Hepatocyte (in vitro differentiated cells): ENCODE results near the gene KIAA1755. TPM values are rescaled to one million over a fixed set of nuclear protein-coding genes. Genes with fewer than 3 reads are reported as not detected.

Source experiments
- DNase-seq: peaks from one replicate; pipeline ENCODE4 v3.0.0-alpha.2; 2016; ENCODE audit warnings: low spot score
- H2AFZ ChIP-seq: fragments of 200-600 bp; sonication (generic); 2 replicates; pipeline ENCODE4 v1.6.0; 2016; ENCODE audit warnings: antibody characterized with exemption, mild to moderate bottlenecking
- H3K27ac ChIP-seq: fragments of 200-600 bp; sonication (generic); 2 replicates; pipeline ENCODE4 v1.5.1; 2016; ENCODE audit warnings: mild to moderate bottlenecking
- H3K27me3 ChIP-seq: fragments of 200-600 bp; sonication (generic); 2 replicates; pipeline ENCODE4 v1.6.1; 2016
- H3K36me3 ChIP-seq: fragments of 200-600 bp; sonication (generic); replicated peaks from 2 replicates; pipeline ENCODE4 v1.5.1; 2016; ENCODE audit warnings: low read depth; ENCODE audit not compliant: insufficient read depth
- H3K4me1 ChIP-seq: fragments of 200-600 bp; sonication (generic); 2 replicates; pipeline ENCODE4 v1.5.1; 2016; ENCODE audit warnings: mild to moderate bottlenecking, moderate library complexity; ENCODE audit not compliant: insufficient read depth
- H3K4me2 ChIP-seq: fragments of 200-600 bp; sonication (generic); 2 replicates; pipeline ENCODE4 v1.6.0; 2016
- H3K4me3 ChIP-seq: fragments of 200-600 bp; sonication (generic); 2 replicates; pipeline ENCODE4 v1.5.1; 2016; ENCODE audit warnings: mild to moderate bottlenecking
- H3K79me2 ChIP-seq: fragments of 200-600 bp; sonication (generic); 2 replicates; pipeline ENCODE4 v1.6.0; 2017; ENCODE audit warnings: mild to moderate bottlenecking
- H3K9me2 ChIP-seq: fragments of 200-600 bp; sonication (generic); replicated peaks from 2 replicates; pipeline ENCODE4 v1.6.0; 2017; ENCODE audit warnings: mild to moderate bottlenecking; ENCODE audit not compliant: insufficient read depth
- H3K9me3 ChIP-seq: fragments of 200-600 bp; sonication (generic); 2 replicates; pipeline ENCODE4 v1.5.1; 2016; ENCODE audit warnings: low read depth, mild to moderate bottlenecking
- H4K20me1 ChIP-seq: fragments of 200-600 bp; sonication (generic); 2 replicates; pipeline ENCODE4 v1.6.0; 2016; ENCODE audit warnings: mild to moderate bottlenecking; ENCODE audit not compliant: insufficient read depth, poor library complexity, severe bottlenecking
- CTCF ChIP-seq: fragments of 200-600 bp; sonication (generic); IDR thresholded peaks from 2 replicates; pipeline ENCODE4 v1.5.1; 2016; ENCODE audit warnings: antibody characterized with exemption, mild to moderate bottlenecking; ENCODE audit not compliant: poor library complexity
- EZH2 ChIP-seq: fragments of 200-600 bp; sonication (generic); IDR thresholded peaks from 2 replicates; pipeline ENCODE4 v1.6.1; 2016; ENCODE audit warnings: antibody characterized with exemption, mild to moderate bottlenecking, borderline replicate concordance
- EZH2phosphoT487 ChIP-seq: fragments of 200-600 bp; sonication (generic); IDR thresholded peaks from one replicate; pipeline ENCODE4 v1.6.1; 2018; ENCODE audit warnings: antibody characterized with exemption, mild to moderate bottlenecking, low read depth, moderate library complexity; ENCODE audit not compliant: unreplicated experiment, severe bottlenecking
- whole genome bisulfite sequencing: methylation state at CpG from one replicate; pipeline ENCODE4 v1.1.6; 2016; ENCODE audit warnings: low lambda C conversion rate; ENCODE audit errors: missing lambda C conversion rate; 5-methylcytosine and 5-hydroxymethylcytosine counted together
- polyA plus RNA-seq: library from polyadenylated mRNA; unstranded; fragments of >200 nt; fragmentation: Nextera tagmentation; extraction: Ambion mirVana; gene quantifications from 2 replicates; pipeline ENCODE4 v1.2.1, GENCODE V29; 2016
- total RNA-seq: library from RNA; depleted of rRNA; stranded (reverse); fragments of >200 nt; gene quantifications from 2 replicates; pipeline ENCODE4 v1.2.3, GENCODE V29; 2014

The KIAA1755 gene
- total and polyA plus RNA-seq, 2 experiments from 2014 or later = 1.6 to 3.4 TPM

DNA sequence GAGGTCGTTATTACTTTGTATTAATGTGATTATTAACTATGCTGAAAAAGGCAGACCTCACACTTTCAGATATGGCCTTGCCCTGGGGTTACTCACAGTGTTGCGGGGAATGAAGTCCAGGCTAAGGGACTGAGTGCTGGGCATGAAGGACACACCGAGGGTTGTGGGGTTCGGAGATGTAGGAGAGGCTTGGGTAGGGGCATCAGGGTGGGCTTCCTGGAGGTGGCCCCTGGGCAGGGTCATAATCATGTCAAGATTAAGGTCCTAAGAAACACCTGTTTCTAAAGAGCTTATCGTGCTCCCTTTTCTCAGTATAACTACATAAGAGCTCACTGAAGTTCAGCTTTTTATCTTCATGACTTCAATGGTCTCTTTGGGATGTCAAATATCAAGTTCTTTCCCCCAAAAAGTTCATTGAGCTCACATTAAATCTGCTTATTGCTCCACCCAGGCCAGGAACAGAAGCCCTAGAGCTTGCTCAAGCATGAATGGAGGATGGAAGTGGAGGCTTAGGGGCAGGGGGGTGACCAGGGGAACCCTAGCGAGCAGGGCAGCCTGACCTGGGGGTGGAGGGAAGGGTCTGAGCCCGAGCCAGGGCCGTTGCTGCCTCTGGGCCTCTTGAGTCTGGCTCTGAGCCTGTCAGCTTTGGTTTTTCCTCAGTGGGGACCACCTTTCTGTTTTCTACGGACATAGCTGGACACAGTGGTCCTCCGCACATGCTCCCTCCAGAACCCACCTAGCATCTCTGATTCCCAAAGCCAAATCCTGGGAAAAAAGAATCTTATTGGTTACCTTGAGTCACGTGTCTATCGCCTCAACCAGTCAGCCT lies 58.2 kb downstream of the KIAA1755 start:
- 91% methylated on average over 12 of the region's 12 CpGs for WGBS
- no peak overlapping the region for H2AFZ ChIP-seq

GRCh38 chr20:38201356-38201755 lies 59.2 kb downstream of the KIAA1755 start:
- Histone ChIP-seq H3K27ac (no peak overlapping the region), H3K36me3 (no peaks in the 10 kb centered on the region), H3K9me3 (no peaks in the 10 kb centered on the region), H3K4me2 (no peak overlapping the region), H2AFZ (no peak overlapping the region), H3K4me3 (no peak overlapping the region), H3K79me2 (no peaks in the 10 kb centered on the region), H3K4me1 (no peaks in the 10 kb centered on the region), H3K27me3 (no peaks in the 10 kb centered on the region), H4K20me1 (no peaks in the 10 kb centered on the region), H3K9me2 (no peaks in the 10 kb centered on the region)
- TF ChIP-seq EZH2phosphoT487 (no peak), CTCF (no peak), EZH2 (no peak)
- 64% methylated on average over 6 of the region's 6 CpGs for WGBS
- no peak for DNase-seq

More for the DNA sequence above, 58.2 kb downstream of the KIAA1755 start:
- no peak for DNase-seq
- H4K20me1 ChIP-seq = no peaks in the 10 kb centered on the region
- H3K9me3 ChIP-seq = no peaks in the 10 kb centered on the region
- H3K4me3 ChIP-seq = no peak overlapping the region
- no peaks in the 10 kb centered on the region for H3K9me2 ChIP-seq
- H3K79me2 ChIP-seq = no peaks in the 10 kb centered on the region
- H3K4me1 ChIP-seq = no peaks in the 10 kb centered on the region
- TF ChIP-seq EZH2 (no peak), CTCF (no peak), EZH2phosphoT487 (no peak)
- no peaks in the 10 kb centered on the region for H3K27me3 ChIP-seq
- no peaks in the 10 kb centered on the region for H3K36me3 ChIP-seq
- H3K4me2 ChIP-seq = no peak overlapping the region
- H3K27ac ChIP-seq = no peak overlapping the region

DNA sequence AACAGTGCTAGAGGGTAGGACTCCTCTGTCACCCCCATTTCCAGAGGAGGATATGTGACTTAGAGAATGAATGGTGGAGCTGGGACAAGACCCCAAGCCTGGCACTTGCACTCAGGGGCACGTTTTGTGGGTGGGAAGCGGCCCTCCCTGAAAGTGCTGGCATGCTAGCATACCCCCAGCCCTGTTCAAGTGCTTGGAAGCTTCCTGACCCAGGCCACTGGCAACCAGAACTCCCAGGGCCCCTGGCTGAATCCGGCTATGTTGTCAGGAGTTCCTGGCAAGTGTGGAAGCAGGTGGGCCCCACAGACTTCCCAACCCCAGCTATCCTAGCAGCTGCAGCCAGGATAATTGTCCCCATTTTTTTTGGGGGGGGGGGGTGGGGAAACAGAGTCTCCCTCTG lies 59.9 kb downstream of the KIAA1755 start:
- Histone ChIP-seq H3K79me2 (no peaks in the 10 kb centered on the region), H3K27ac (no peak overlapping the region), H4K20me1 (no peaks in the 10 kb centered on the region), H3K36me3 (no peaks in the 10 kb centered on the region), H3K4me1 (no peaks in the 10 kb centered on the region), H2AFZ (no peak overlapping the region), H3K9me3 (no peaks in the 10 kb centered on the region), H3K27me3 (no peaks in the 10 kb centered on the region), H3K4me2 (no peak overlapping the region), H3K9me2 (no peaks in the 10 kb centered on the region), H3K4me3 (no peak overlapping the region)
- TF ChIP-seq CTCF (no peak), EZH2phosphoT487 (no peak), EZH2 (no peak)
- DNase-seq = no peak
- 96% methylated on average over 3 of the region's 3 CpGs for WGBS
